ENCODE results near the gene VWA8.

GRCh38 chr13:41847216-41847615 is 113.7 kb downstream of the VWA8 start:
- no peak for TF ChIP-seq POLR2A (IDR thresholded peaks at IDR 0.05)
- TF ChIP-seq, protein P1, sequence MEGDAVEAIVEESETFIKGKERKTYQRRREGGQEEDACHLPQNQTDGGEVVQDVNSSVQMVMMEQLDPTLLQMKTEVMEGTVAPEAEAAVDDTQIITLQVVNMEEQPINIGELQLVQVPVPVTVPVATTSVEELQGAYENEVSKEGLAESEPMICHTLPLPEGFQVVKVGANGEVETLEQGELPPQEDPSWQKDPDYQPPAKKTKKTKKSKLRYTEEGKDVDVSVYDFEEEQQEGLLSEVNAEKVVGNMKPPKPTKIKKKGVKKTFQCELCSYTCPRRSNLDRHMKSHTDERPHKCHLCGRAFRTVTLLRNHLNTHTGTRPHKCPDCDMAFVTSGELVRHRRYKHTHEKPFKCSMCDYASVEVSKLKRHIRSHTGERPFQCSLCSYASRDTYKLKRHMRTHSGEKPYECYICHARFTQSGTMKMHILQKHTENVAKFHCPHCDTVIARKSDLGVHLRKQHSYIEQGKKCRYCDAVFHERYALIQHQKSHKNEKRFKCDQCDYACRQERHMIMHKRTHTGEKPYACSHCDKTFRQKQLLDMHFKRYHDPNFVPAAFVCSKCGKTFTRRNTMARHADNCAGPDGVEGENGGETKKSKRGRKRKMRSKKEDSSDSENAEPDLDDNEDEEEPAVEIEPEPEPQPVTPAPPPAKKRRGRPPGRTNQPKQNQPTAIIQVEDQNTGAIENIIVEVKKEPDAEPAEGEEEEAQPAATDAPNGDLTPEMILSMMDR (IDR thresholded peaks at IDR 0.05): no peak
